ENCODE results near the gene MRPS27. TPM values are rescaled to one million over a fixed set of nuclear protein-coding genes. Genes with fewer than 3 reads are reported as not detected.
"Not testable (repeated sequence)": the region's sequence is repeated elsewhere in the genome, so short reads cannot be mapped to it uniquely, and the experiment has no call there.

MRPS27 gene
- total RNA-seq, 4 donors from 2014 or later = 20.8 to 39.6 (median 24.7) TPM

GRCh38 chr5:72325566-72326305 is 5.7 kb upstream of the MRPS27 start:
- Histone ChIP-seq H3K4me1 (peaks cover 0 to 7% (median 0%) of the 10 kb centered on the region in 4 donors), H3K27ac (peak overlapping the region in 1 of 4 donors; percentile 5), H3K27me3 (no peaks in the 10 kb centered on the region), H3K36me3 (peaks cover 0 to 27% (median 0%) of the 10 kb centered on the region in 3 donors), H3K9me3 (no peaks in the 10 kb centered on the region), H3K4me3 (no peak overlapping the region)
- TF ChIP-seq POLR2A (IDR thresholded peaks at IDR 0.05) = no peak
- TF ChIP-seq, protein P1, sequence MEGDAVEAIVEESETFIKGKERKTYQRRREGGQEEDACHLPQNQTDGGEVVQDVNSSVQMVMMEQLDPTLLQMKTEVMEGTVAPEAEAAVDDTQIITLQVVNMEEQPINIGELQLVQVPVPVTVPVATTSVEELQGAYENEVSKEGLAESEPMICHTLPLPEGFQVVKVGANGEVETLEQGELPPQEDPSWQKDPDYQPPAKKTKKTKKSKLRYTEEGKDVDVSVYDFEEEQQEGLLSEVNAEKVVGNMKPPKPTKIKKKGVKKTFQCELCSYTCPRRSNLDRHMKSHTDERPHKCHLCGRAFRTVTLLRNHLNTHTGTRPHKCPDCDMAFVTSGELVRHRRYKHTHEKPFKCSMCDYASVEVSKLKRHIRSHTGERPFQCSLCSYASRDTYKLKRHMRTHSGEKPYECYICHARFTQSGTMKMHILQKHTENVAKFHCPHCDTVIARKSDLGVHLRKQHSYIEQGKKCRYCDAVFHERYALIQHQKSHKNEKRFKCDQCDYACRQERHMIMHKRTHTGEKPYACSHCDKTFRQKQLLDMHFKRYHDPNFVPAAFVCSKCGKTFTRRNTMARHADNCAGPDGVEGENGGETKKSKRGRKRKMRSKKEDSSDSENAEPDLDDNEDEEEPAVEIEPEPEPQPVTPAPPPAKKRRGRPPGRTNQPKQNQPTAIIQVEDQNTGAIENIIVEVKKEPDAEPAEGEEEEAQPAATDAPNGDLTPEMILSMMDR (IDR thresholded peaks at IDR 0.05) = no peak
- DNase-seq = no peak

DNA sequence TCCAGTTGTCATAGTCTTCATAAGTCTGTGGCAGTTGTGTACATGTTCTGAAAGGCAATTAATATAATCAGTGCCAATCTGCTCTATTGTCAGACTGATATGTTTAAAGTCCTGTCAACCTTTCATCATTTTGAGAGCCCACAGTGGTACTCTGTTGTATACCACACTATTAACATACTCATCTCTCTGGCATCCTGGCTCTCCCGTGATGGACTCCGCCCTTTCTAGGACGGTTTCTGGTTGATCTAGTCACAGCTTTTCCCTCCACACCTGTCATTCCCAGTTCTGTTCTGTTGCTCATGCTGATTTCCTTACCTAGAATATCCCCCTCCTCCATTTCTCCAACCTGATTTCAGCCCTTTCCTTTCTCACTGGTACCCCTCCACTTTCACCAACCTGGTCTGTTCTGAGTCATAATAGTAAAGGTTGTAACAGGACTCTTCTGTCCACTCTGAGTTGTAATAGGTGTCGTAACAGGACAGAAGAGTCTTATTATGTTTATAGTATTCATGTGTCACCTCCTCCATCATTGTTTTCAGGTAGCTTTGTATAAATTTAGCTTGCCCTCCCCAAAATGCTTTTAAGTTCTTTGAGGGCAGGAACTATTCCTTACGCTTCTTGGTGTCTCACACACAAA is 4.3 kb upstream of the MRPS27 start:
- no peak overlapping the region for H3K27ac ChIP-seq
- TF ChIP-seq, protein P1 (IDR thresholded peaks at IDR 0.05) = no peak
- no peak for TF ChIP-seq POLR2A (IDR thresholded peaks at IDR 0.05)
- DNase-seq = no peak
- no peaks in the 10 kb centered on the region for H3K27me3 ChIP-seq
- peaks cover 0 to 23% (median 0%) of the 10 kb centered on the region in 3 donors for H3K36me3 ChIP-seq
- H3K9me3 ChIP-seq = no peaks in the 10 kb centered on the region
- no peak overlapping the region for H3K4me3 ChIP-seq
- peaks cover 0 to 9% (median 3%) of the 10 kb centered on the region in 4 donors for H3K4me1 ChIP-seq

GRCh38 chr5:72319435-72319975 is 535 bp downstream of the MRPS27 start:
- DNase-seq = peak in 2 of 3 donors; percentile 50 to 56
- H3K36me3 ChIP-seq, H3K9me3 ChIP-seq, H3K27me3 ChIP-seq: not testable (repeated sequence)
- peak overlapping the region; percentile 63 to 86 (median 74) for H3K4me3 ChIP-seq
- peaks cover 0 to 15% (median 3%) of the 10 kb centered on the region in 4 donors for H3K4me1 ChIP-seq
- H3K27ac ChIP-seq = peak overlapping the region; percentile 55 to 83 (median 66)

DNA sequence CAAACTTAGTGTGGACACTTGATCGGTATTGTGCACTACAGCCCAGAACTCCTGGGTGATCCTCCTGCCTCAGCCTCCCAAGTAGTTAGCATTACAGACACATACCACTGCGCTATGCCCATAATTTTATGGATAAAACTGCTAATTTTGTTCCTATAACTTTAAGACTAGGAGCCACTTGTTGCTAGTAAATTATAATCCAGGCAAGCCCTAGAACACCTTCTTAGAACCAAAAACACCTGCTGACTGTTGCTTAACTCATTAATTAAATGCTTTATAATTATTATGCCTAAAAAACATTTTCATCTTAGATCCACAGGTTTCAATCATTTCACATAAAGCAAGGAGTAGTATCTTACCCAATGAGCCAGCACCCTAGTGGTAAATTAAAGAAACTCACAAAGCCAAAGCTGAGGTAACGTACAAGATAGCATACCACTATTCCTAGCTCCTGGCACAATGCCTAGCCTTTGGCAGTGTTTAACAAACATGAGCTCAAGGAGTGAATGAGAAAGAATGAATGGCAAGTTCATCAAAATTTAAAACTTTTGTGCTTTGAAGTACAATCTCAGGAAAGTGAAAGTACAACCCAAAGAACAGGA is 5.4 kb downstream of the MRPS27 start:
- Histone ChIP-seq H3K27ac (no peak overlapping the region), H3K36me3 (peaks cover 0 to 26% (median 0%) of the 10 kb centered on the region in 3 donors), H3K9me3 (no peaks in the 10 kb centered on the region), H3K27me3 (no peaks in the 10 kb centered on the region), H3K4me1 (peaks cover 0 to 6% (median 1%) of the 10 kb centered on the region in 4 donors), H3K4me3 (no peak overlapping the region)
- DNase-seq = no peak
- TF ChIP-seq POLR2A (IDR thresholded peaks at IDR 0.05) = no peak
- TF ChIP-seq, protein P1 (IDR thresholded peaks at IDR 0.05) = peak in 1 of 6 experiments; percentile 3

DNA sequence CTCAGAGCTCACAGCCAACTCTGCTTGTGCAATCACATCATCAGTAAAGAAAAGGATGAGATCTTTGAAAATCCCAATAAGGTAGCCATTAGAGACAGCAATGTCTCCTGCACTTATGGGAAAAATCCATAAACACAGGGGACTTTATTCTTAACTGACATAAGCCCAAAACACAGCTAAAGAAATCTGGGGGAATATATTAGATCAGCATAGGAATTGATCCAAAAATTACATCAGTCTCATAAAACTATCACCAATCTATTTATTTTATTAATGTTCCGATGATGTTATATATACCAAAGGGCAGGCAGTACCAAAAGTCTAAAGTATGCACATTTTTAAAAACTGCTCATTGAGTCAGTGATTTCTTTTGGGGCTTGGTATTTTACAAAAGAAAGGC is 6.9 kb downstream of the MRPS27 start:
- no peaks in the 10 kb centered on the region for H3K9me3 ChIP-seq
- no peak for DNase-seq
- no peak overlapping the region for H3K27ac ChIP-seq
- H3K27me3 ChIP-seq = no peaks in the 10 kb centered on the region
- no peak overlapping the region for H3K4me3 ChIP-seq
- TF ChIP-seq, protein P1 (IDR thresholded peaks at IDR 0.05) = no peak
- no peak for TF ChIP-seq POLR2A (IDR thresholded peaks at IDR 0.05)
- H3K4me1 ChIP-seq = peaks cover 0 to 5% (median 0%) of the 10 kb centered on the region in 4 donors
- H3K36me3 ChIP-seq = peaks cover 0 to 27% (median 0%) of the 10 kb centered on the region in 3 donors

Data from Peyer's patch (tissue), 4 donors.